GM21447 (cell line): Measurements from ENCODE around the gene CCDC200.
"Not testable (repeated sequence)": the region's sequence is repeated elsewhere in the genome, so short reads cannot be mapped to it uniquely, and the experiment has no call there.

ENCODE experiments used
- ATAC-seq: cut with Tn5 transposase; IDR thresholded peaks from one replicate; pipeline ENCODE4 v1.9.1; 2021; ENCODE audit not compliant: unreplicated experiment

CCDC200 gene

DNA sequence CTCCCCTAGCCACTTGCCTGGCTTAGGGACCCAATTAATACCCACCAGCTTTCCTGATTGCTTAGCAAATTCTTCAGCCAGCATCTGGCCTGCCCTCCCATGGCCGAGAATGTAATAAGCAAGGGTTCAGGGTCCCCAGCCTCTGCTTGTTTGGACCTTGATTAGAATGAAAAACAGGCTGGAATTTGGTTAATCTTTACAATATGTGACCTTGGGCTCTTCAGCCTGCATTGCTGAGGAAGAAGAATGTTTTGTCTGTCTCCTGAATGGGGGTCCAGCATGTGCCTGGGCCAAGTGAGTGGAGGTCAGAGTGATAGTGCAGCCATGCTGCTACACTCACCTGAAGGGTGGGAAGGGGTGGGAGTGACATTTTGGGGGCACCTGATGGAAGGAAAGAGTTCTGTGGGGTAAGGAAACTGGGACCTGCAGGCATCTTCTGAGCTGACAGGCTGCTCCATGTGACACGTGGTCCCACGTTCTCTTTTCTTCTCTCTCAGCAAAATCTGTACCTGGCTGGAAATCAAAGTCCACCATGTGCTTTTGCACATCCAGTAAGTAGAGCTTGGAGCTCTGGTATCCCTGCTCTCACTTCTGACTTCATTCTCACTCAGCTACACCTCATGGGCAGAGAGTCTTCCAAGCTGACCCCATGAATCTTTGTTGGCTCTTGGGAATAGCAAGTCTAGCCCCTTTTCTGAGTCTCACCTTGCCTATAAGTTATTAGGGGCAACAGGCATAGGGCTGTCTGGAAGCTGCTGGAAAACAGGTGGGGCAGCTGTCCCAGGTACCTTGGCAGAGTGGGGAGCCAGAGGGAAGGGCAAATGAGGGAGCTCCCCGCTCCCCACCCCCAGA, 11.4 kb downstream of the CCDC200 start:
- no peak for ATAC-seq

DNA sequence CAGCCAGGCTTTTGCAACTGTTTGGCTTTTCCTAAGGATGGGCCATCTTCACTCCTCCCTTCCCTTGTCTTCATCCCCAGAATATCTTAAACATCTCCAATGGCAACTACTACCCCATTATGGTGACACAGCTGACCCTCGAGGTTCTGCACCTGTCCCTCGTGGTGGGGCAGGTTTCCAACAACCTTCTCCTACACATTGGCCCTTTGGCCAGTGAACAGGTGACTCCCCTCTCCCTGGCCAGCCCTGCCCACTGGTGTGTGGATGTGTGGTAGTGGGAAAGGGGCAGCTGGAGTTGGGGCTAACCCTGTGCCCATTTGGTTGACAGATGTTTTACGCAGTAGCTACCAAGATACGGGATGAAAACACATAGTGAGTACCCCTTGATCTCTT, 12.1 kb downstream of the CCDC200 start:
- no peak for ATAC-seq

DNA sequence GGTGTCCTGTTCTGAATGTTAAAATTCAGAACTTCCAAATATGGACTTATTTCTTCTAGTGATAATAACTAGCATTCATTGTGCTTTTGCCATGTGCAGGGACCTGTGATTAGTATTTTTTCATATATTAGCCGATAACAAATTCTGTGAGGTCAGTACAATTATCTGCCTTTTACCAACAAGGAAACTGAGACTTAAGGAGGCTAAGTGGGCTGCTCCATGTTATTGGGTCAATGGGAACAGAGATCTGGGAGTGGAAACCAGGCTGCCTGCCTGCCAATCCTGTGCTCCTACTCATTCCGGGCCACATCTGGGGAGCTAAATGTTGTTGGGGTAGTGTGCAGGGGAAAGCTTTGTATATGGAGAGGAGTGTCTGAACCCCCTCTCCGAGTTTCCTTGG, 13.1 kb downstream of the CCDC200 start:
- no peak for ATAC-seq

DNA sequence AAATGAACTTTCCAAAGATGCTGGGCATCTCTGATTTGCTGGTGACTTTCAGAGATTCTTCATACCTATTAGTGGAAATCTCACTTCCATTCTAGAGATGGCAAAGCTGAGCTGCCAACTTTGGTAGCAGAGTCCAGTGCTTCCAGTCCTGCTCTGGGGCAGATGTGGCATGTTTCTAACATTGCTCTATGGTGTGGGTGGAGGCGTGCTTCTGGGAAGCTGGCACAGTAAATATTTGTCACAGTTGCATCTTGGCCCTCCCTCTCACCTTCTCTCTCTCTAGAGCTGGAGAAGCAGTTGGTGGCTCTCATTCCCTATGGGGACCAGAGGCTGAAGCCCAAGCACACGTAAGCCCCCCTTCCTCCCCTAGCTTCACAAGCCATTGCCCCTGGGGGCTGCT, 14.9 kb downstream of the CCDC200 start:
- ATAC-seq = no peak

DNA sequence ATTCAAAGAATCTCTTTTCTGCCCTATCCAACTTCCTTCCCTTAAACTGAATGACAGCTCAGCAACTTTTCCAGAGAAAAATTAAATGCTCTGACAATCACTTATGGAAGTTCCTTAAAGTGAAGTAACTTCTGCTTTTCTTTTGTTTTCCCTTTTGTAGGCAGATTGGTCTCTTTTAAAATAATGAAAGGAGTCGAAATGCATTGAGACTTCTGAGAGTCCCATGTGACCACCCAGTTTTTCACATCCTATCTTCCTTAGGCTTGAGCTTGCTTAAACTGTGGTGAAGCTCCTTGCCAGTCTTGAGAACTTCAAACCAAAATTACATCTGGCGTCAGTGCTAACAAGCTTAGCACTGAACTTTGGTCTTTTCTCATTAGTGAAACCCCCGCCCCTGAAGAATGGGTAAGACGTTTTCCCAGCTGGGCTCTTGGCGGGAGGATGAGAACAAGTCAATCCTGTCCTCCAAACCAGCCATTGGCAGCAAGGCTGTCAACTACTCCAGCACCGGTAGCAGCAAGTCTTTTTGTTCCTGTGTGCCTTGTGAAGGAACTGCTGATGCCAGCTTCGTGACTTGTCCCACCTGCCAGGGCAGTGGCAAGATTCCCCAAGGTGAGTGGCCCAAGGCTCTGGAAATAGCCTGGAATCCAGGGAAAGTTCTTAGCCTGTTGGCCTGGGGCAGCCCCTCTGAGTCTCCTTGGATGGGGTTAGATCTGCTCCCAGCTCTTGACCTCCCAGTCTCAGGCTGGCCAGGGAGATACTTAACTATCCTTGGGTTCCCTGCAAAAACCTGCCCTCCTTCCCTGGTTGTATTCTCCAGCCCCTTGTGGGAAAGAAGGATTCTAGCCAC, 15.6 kb downstream of the CCDC200 start:
- peak; percentile 45 for ATAC-seq

DNA sequence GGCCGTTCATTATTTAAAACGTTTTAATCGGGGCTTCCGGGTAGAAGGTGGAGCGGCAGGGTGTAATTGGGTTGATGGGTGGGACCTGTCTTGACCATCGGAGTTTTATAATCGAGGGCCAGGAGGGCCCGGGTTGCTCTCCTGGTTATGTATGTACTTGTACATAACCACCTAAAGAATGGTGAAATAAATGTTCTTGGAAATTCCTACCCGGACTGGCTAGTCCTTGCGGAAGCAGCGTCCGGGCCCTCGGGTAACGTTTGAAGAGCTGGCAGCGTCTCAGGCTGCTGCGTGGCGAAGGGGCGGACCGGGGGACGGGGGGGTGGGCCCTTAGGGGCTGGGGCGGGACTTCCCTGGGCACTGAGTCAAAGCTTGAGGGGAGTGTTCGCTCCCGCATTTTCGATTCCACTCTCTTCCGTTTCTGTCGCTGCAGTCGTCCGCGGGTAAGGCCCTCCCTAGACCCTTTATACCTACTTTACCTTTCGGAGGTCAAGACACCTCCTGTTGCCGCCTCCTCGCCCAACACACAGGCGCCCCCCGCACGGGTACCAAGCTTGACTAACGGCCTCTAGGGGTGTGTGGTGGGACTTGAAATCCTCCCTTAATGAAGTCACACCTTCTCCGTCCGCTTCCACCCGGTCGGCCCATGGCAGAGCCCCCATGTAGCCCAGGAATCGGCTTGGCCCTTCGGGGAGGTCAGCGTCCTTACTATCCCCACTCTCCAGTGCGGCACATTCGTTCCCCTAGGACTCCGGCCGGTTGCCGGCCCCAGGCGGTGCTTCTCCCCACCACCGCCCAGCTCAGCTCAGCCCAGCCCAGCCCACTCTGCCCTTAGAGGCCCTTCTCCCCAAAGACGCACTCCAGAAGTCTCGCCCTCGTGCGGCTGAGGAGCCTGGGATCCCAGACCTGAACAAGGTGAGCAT, 16.7 kb downstream of the CCDC200 start, which contains the start of gene TMEM106A:
Gene TMEM106A (plus strand): TSS at position 396 of the 923 bp plus-strand sequence. CDS start 1,167 bp downstream, outside the sequence.
- peak; percentile 68 for ATAC-seq

DNA sequence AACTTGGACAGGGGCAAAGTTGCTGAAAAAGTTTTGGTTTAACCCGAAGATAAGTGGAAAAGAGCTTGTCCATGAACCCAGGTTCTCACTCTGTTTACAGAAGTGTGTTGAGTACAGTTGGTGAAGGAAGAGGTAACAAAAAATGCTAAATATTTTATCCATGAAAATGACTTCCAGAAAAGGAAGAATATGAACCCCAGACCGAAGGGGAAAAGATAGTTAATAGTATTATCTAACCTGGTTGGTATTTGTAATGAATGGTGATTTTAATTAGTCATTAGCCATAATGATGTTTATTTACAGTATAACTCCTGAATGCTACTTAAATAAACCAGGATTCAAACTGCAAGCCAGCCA, 17.3 kb downstream of the CCDC200 start:
- no peak for ATAC-seq

DNA sequence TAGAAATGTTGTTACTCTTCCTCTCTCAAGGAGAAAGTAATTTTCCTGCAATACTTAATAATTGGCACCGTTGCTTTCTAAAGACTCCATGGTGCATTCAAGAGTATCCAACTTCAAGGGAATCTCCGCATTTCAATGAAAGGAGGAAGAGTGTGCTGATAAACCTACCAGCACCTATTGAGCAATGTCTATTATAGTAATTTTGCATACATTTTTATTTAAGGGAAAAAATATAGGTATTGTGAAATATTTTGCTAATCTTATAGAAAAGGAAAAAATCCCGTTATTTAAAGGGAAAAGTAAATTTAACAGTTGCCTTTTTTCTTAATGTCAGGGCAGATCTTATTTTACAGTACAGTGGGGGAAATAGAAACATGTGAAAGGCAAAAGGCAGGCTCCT, 17.8 kb downstream of the CCDC200 start:
- ATAC-seq = no peak

DNA sequence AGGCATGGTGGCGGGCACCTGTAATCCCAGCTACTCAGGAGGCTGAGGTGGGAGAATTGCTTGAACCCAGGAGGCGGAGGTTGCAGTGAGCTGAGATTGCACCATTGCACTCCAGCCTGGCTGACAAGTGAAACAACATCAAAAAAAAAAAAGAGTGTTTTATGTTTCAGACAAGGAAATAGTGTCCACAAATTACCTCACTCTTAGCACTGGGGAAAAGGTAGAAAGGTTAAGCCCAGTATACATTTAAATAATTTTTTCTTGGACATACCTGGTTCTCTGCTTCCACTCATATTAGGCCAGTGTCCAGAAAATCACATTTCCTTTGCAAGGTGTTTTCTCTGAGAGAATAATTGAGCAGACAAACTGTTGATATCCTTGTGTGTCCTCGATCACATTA, 25.4 kb downstream of the CCDC200 start:
- not testable (repeated sequence) for ATAC-seq

DNA sequence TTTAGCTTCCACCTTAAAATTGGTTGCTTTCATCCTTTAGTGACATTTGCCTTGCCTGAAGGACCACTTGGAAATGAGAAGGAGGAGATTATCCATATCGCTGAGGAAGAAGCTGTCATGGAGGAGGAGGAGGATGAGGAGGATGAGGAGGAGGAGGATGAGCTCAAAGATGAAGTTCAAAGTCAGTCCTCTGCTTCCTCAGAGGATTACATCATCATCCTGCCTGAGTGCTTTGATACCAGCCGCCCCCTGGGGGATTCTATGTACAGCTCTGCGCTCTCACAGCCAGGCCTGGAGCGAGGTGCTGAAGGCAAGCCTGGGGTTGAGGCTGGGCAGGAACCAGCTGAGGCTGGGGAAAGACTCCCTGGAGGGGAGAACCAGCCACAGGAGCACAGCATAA, 28.3 kb downstream of the CCDC200 start:
- ATAC-seq = no peak

DNA sequence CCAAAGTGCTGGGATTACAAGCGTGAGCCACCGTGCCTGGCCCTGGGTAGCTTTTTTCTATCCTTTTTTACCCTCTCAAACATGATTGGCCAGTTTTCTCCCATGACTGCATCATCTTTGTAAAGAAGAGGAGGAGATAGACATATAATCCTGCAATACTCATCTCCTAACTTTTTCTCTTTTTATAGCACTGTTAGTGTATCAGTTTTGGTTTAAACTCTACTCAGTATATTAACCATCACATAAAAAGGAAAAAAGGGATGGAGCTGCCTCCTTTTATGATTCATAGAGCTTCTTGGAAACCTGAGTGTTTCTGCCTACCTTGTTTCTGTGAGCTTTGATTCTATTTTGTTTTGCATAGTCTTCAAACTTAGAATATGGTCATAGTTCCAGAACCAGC, 28.8 kb downstream of the CCDC200 start:
- ATAC-seq = no peak

DNA sequence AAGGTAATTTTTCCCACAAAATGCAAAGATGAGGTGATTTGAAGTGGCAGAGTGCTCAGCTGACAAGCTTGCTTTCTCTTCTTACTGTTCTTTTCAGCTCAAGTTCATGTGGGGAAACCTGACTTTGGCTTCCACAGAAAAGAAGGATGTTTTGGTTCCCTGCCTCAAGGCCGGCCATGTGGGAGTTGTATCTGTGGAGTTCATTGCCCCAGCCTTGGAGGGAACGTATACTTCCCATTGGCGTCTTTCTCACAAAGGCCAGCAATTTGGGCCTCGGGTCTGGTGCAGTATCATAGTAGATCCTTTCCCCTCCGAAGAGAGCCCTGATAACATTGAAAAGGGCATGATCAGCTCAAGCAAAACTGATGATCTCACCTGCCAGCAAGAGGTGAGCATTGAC, 35.2 kb downstream of the CCDC200 start:
- ATAC-seq = no peak

DNA sequence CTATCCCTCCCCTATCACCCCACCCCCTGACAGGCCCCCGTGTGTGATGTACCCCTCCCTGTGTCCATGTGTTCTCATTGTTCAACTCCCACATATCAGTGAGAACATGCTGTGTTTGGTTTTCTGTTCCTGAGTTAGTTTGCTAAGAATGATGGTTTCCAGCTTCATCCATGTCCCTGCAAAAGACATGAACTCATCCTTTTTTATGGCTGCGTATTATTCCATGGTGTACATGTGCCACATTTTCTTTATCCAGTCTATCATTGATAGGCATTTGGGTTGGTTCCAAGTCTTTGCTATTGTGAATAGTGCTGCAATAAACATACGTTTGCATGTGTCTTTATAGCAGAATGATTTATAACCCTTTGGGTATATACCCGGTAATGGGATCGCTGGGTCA, 41.8 kb downstream of the CCDC200 start:
- ATAC-seq = not testable (repeated sequence)

DNA sequence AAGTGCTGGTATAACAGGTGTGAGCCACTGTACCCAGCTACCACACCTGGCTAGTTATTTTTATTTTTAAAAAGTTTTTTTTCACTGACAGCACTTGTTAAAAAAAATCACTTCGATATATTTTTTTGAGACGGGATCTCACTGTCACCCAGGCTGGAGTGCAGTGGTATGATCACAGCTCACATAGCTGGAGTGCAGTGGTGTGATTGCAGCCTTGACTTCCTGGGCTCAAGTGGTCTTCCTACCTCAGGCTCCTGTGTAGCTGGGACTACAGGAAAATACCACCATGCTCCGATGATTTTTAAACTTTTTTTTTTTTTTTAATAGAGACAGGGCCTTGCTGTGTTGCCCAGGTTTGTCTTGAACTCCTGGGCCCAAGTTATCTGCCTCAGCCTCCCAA, 44.5 kb downstream of the CCDC200 start:
- no peak for ATAC-seq

DNA sequence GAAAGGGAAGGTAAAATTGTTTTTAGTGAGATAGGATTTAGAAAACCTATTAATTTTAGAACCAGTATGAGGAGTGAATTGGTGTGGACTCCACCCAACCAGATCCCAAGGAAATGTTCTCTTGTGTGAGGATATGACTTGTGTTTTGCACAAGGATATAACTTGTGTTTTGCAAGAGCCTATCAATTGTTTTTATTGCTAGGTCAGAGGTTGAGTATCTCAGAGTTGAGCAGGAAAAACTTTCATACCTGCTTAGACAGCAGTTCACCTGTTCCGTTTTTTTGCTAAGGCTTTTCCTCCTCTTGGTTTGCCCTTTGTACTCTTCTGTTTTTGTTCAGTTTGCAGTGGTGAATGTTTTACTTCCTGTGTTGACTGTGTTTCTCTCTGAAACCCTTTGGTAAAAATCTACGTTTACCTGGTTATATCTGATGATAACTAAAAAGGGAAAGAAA, 52.3 kb downstream of the CCDC200 start:
- no peak for ATAC-seq

DNA sequence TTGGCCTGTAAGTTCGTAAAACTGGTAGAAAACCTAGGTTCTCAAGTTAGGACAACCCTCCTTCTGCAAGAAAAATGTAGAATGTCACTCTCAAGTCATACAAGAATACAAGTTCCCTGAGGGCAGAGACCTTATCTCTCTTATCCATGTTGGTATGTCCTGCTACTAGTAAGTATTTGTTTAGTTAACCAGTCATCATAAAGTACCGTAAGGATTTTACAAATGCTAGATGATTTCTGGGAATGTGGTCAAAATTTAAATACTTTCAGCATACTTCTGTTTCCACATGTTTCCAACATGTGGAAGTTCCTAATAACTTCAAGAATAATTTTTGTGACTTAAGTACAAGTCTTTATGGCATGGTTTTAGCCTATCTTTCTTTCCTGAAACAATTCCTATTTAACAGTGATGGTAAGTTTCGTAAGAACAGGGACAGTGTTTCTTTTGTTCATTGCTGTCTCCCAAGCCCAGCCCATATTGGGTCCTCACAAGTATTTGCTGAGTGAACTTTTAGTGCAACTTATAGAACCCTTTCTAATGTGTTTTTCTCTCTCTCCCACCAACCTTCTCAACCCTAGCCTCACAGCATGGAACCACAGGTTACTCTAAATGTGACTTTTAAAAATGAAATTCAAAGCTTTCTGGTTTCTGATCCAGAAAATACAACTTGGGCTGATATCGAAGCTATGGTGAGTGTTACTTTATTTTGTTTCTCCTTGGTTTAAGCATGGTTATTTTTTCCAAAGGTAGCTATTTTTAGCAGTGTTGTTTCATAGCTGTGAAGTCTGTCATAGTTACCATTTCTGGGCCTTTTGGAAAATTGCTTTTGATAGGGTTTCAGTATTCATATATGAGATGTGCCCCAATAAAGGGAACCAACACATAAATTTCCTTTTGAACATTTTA, 53.0 kb downstream of the CCDC200 start:
- no peak for ATAC-seq

DNA sequence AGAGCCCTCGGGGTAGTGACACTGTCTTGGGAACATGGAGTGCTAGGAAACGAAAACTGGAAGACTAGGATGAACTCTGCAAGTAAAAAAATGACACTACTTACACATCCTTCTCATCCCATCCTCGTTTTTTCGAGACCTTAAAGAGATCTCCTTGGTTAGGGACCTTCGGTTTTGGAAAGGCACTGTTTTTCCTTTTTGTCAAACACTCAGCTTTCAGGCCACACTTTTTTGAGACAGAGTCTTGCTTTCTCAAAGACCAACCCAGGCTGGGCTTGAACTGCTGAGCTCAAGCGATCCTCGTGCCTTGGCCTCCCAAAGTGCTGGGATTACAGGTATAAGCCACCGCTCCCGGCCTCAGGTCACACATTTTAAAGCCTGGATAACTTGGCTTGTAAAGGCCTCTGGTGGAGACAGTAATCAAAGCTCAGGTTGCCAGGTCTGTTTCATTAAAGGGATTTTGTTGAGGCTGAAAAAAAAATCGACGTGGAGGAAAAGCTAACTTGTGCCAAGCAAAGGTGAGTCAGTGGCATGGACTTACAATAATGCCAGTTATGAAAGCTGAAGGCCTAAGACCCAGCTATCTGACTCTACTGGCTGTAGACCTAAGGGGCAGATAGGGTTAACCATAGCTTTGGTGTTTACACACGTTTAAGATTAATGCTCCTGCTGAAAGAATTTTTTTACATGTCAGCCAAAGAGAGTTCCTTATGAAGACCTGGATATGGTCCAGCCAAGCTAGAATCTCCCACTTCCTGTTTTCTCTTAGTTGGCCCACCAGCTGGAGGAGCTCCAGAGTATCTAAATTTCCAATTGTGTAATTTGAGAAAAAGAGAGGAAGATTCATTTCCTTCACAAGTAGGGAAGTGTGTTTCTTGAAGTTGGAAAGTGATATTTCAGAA, 56.6 kb downstream of the CCDC200 start:
- ATAC-seq = no peak
